ENCODE results near the gene ST3GAL6.
A peak's percentile ranks its signal among the peaks of the same experiment; 100 is the strongest.

Gene ST3GAL6

DNA sequence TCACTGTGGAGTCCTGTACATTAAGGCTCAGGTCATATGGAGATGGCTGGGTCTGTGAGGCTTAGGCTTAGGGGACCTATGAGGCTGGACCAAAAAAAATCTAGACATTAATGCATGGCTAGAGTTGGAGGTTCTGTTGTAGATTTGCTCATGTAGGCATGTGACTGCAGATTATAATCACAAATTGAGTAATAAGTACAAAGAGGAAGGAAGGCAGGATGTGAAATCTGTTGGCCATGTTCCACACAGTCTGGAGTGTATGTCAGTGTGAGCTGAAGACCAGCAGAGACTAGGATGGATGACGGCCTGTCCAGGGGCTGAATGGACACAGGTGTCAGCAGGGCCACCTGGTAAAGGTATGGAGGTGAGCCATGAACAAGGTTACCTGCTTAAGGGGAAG, at the start of gene ST3GAL6:
TSS of gene ST3GAL6 (plus strand) at position 265 of the 400 bp plus-strand sequence. CDS start 5,101 bp downstream, outside the sequence.
- DNase-seq: no peak

- no peak for DNase-seq
Measured at GRCh38 chr3:98713984-98714383, 49.2 kb upstream of the ST3GAL6 start.

GRCh38 chr3:98717584-98717983, 45.6 kb upstream of the ST3GAL6 start:
- DNase-seq: no peak

DNA sequence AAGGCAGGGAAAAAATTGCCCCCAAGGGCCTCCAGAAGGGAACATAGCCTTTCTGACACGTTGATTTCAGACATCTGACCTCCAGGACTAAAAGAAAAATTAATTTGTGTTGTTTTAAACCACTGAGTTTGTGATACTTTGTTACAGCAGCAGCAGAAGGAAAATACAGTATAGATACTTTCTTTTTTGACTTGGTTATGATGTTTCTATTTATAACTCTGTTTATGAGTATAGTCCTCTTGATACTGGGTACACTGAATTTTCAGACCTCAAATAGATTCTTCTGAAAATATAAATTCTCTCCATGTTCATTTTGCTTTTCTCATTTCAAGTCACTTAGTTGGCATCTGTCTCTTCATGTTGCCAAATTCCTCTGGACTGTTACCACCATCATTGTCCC, 44.4 kb upstream of the ST3GAL6 start:
- DNase-seq: no peak

- no peak for DNase-seq
Measured at GRCh38 chr3:98721776-98722175, 41.4 kb upstream of the ST3GAL6 start.

GRCh38 chr3:98722389-98722788, 40.8 kb upstream of the ST3GAL6 start:
- DNase-seq: no peak

DNA sequence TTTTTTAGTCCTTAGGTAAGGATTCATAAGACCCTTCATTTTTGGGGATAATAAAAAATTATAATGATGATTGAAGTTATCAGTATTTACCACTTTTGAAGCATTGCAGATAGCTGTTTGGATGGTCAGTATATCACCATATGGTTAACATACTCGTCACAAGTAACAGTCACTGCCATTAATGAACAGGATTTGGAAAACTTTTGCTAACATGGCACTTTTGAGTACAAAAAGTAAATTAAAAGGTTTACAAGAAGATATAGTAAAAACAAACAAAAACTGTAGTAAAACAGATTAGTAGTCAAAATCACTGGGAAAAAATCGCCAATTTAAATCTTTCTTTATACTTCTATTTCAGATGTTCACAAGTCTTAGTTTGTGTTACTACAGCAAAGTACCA, 37.8 kb upstream of the ST3GAL6 start:
- DNase-seq: no peak

- DNase-seq: no peak
Measured at GRCh38 chr3:98726084-98726483, 37.1 kb upstream of the ST3GAL6 start.

DNA sequence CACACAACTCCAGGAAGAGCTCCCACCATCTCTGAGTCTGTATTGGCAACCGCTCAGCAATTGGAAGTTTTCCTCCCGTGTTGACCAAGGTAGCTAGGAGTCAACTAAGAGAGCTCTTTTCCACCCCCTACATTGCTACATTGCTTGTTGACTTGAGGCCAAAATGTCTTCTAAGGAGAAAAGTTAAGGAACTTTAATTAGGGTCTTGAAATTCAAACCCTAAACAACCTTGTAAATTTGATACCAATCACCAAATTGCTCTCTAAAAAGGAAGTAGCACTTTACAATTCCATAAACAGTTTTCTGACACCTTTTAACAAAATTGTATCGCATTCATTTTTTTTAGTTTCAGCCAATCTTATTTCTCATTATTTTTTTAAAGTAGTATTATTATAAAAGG, 35.5 kb upstream of the ST3GAL6 start:
- no peak for DNase-seq

- no peak for DNase-seq
Measured at GRCh38 chr3:98728672-98729071, 34.5 kb upstream of the ST3GAL6 start.

- DNase-seq: no peak
Measured at GRCh38 chr3:98730338-98730737, 32.8 kb upstream of the ST3GAL6 start.

GRCh38 chr3:98730886-98731537, 32.1 kb upstream of the ST3GAL6 start:
- no peak for DNase-seq

- peak in 5 of 56 donors; percentile 13 to 36 (median 22) for DNase-seq
Measured at GRCh38 chr3:98731720-98732285, 31.3 kb upstream of the ST3GAL6 start.

DNA sequence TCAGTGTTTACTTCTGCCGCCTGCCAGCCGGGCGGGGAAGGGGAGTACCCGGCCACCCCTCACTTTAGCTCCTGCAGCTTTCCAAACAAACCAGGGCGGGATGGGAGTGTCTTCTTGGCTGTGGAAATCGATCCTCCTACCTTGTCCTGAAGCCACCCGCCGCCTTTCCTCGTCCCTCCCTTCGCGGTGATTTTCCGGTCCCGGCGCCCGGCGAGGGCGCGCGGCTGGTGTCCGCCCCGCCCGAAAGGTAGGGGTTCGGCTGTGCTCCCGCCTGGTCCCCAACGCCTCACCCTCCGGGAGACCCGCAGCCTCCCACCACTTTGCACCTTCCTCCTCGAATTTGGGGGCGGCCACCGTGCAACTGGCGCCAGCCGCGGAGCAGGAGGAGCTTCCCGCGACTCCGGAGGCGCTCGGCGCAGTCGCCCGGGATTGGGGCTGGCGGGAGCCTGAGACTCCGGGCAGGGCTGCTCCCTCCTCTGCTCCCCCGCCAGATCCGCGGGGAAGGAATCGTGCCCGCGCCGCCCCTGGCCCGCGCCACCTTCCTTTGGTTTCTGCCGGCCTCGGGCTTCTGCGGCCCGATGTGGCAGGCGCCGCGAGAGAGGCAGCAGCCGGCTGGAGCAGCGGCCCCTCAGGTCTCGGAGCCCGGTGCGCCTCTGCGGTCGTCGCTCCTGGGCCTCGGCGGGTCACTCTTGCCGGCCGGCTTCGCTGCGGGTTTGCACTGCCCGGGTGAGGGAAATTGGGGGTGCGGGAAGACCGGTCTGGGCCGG, 30.7 kb upstream of the ST3GAL6 start:
- DNase-seq: peak in 53 of 56 donors; percentile 11 to 82 (median 62)

DNA sequence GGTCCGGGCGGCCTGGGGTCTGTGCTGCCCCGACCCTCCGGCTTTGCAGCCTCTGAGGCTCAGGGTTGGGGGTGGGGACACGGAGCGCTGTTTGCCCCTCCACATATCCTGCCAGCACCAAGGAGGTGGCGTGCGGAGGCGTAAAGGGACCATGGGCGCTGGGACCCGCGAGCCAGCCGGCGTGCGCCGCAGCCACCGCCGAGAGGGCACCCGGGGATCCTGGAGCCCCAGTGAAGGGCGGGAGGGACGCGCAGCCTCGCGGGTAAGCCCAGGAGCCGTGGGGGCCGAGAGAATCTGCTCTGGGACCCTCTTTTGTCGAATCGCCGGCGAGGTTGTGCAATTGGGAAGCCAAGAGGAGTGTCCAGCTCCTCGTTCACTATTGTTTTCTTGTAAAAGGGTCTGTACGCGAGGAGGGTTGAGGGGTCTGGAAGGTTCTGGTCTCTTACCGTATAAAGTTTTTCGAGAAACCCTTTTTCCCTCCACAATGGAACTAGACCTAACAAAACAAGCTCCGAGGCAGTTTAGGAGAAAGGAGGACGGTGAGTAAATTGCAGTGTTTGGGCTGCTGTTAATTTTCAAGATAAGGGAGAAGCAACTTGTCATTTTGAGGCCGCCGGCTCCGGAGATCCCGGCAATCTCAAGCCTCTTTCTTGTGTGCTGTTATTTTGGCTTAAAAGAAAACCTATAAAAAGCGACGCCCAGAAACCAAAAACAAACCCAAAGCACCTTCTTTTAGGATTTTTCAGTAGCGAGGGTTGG, 29.9 kb upstream of the ST3GAL6 start:
- peak in 33 of 56 donors; percentile 8 to 72 (median 45) for DNase-seq

GRCh38 chr3:98733812-98734281, 29.3 kb upstream of the ST3GAL6 start:
- peak in 16 of 56 donors; percentile 5 to 39 (median 14) for DNase-seq

- no peak for DNase-seq
Measured at GRCh38 chr3:98734306-98734705, 28.8 kb upstream of the ST3GAL6 start.

GRCh38 chr3:98734735-98735134, 28.4 kb upstream of the ST3GAL6 start:
- DNase-seq: peak in 2 of 56 donors; percentile 2 to 7

GRCh38 chr3:98735296-98735695, 27.8 kb upstream of the ST3GAL6 start:
- DNase-seq: no peak

DNA sequence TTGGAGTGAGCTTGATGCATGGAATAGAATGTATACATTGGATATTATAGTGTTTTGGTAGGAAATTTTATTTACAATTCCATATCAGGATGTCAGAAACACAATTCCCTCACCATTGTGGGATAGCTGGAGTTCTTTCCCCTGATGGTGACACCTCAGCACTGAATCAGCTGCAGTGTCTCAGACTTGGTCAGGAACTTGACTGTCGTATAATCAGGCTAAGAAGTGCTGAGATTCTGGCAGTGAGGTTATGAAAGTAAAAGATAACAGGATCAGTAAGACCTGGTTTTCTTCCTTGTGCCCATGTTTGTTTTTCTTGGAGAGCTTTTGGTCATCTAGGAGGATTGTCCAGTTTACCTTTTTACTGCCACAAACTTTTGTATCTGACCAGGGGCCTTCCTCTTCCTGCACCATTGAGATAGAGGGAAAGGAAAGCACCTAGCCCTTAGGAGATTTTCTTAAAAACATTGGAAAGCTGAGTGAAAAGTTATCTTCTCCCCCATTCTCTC, 27.3 kb upstream of the ST3GAL6 start:
- DNase-seq: no peak

- DNase-seq: no peak
Measured at GRCh38 chr3:98737301-98737700, 25.8 kb upstream of the ST3GAL6 start.

All from amygdala (tissue), 56 donors.